NCI-H2171 (cell line): ENCODE measurements around the gene BOK.
"Not testable (repeated sequence)": the region's sequence is repeated elsewhere in the genome, so short reads cannot be mapped to it uniquely, and the experiment has no call there.

Source experiments
- DNase-seq: peaks from one replicate; lab custom pipeline; 2025; lab: John Stamatoyannopoulos, UW

BOK gene

GRCh38 chr2:241558532-241559322 is at the start of gene BOK:
Gene BOK (plus strand): TSS chr2:241558745. CDS start chr2:241559484, 739 bp downstream.
- no peak for DNase-seq

GRCh38 chr2:241509155-241509784 is 49.3 kb upstream of the BOK start:
- DNase-seq: no peak

- DNase-seq: no peak
These were observed 47.3 kb upstream of the BOK start for GRCh38 chr2:241511091-241511741.

GRCh38 chr2:241514553-241514952 is 44.0 kb upstream of the BOK start:
- DNase-seq: no peak

GRCh38 chr2:241514986-241515737 is 43.4 kb upstream of the BOK start:
- DNase-seq: no peak

GRCh38 chr2:241516520-241516965 is 42.0 kb upstream of the BOK start:
- DNase-seq: no peak

- DNase-seq: no peak
These were observed 41.2 kb upstream of the BOK start for GRCh38 chr2:241517297-241517696.

GRCh38 chr2:241519669-241520068 is 38.9 kb upstream of the BOK start:
- DNase-seq: no peak

GRCh38 chr2:241522477-241522876 is 36.1 kb upstream of the BOK start:
- DNase-seq: no peak

- not testable (repeated sequence) for DNase-seq
These were observed 32.4 kb upstream of the BOK start for GRCh38 chr2:241525818-241526780.

- no peak for DNase-seq
These were observed 28.0 kb upstream of the BOK start for GRCh38 chr2:241530571-241530970.

GRCh38 chr2:241531161-241531722 is 27.3 kb upstream of the BOK start:
- DNase-seq: no peak

- DNase-seq: no peak
These were observed 26.4 kb upstream of the BOK start for GRCh38 chr2:241532168-241532567.

GRCh38 chr2:241532733-241533601 is 25.6 kb upstream of the BOK start:
- DNase-seq: no peak

- DNase-seq: no peak
These were observed 24.3 kb upstream of the BOK start for GRCh38 chr2:241534293-241534692.

- DNase-seq: no peak
These were observed 23.7 kb upstream of the BOK start for GRCh38 chr2:241534701-241535375.

- no peak for DNase-seq
These were observed 22.5 kb upstream of the BOK start for GRCh38 chr2:241535871-241536655.
